GM12892 (cell line): ENCODE measurements around the gene WTAP.
"Not testable (repeated sequence)": the region's sequence is repeated elsewhere in the genome, so short reads cannot be mapped to it uniquely, and the experiment has no call there.

Source experiments
- POLR2A ChIP-seq: IDR thresholded peaks from 2 replicates; pipeline ENCODE4 v1.6.1; 2011; ENCODE audit warnings: low read depth, low read length, control low read depth
- POLR2AphosphoS5 ChIP-seq: IDR thresholded peaks from 2 replicates; pipeline ENCODE4 v1.6.1; 2011; ENCODE audit warnings: low read depth, low read length, control low read depth

- TF ChIP-seq POLR2AphosphoS5, POLR2A: not testable (repeated sequence)
Measured at GRCh38 chr6:159725208-159725607, 2.1 kb upstream of the WTAP start.
